ENCODE measurements around the gene USP17L20.
"Not testable (repeated sequence)": the region's sequence is repeated elsewhere in the genome, so short reads cannot be mapped to it uniquely, and the experiment has no call there.

Gene USP17L20

GRCh38 chr4:9257824-9258223 lies at the start of gene USP17L20:
Gene USP17L20, plus strand, starts transcription at chr4:9258124. Its CDS starts 0 bp downstream, at chr4:9258124.
- not testable (repeated sequence) for TF ChIP-seq CTCF (IDR thresholded peaks at IDR 0.05)

- not testable (repeated sequence) for TF ChIP-seq CTCF (IDR thresholded peaks at IDR 0.05)
Observed at GRCh38 chr4:9210357-9210756, 47.6 kb upstream of the USP17L20 start, which contains the start of gene USP17L10. Gene USP17L10, plus strand, starts transcription at chr4:9210657. Its CDS starts 0 bp downstream, at chr4:9210657.

- TF ChIP-seq CTCF (IDR thresholded peaks at IDR 0.05): not testable (repeated sequence)
Observed at GRCh38 chr4:9215105-9215504, 42.8 kb upstream of the USP17L20 start, which contains the start of gene USP17L11. Gene USP17L11, plus strand, starts transcription at chr4:9215405. Its CDS starts 0 bp downstream, at chr4:9215405.

- TF ChIP-seq CTCF (IDR thresholded peaks at IDR 0.05): not testable (repeated sequence)
Observed at GRCh38 chr4:9219852-9220251, 38.1 kb upstream of the USP17L20 start, which contains the start of gene USP17L12. Gene USP17L12, plus strand, starts transcription at chr4:9220152. Its CDS starts 0 bp downstream, at chr4:9220152.

GRCh38 chr4:9224596-9224995 lies 33.3 kb upstream of the USP17L20 start, which contains the start of gene USP17L13:
Gene USP17L13, plus strand, starts transcription at chr4:9224896. Its CDS starts 0 bp downstream, at chr4:9224896.
- TF ChIP-seq CTCF (IDR thresholded peaks at IDR 0.05): not testable (repeated sequence)

- not testable (repeated sequence) for TF ChIP-seq CTCF (IDR thresholded peaks at IDR 0.05)
Observed at GRCh38 chr4:9234085-9234484, 23.8 kb upstream of the USP17L20 start, which contains the start of gene USP17L15. Gene USP17L15, plus strand, starts transcription at chr4:9234385. Its CDS starts 0 bp downstream, at chr4:9234385.

GRCh38 chr4:9243579-9243978 lies 14.3 kb upstream of the USP17L20 start, which contains the start of gene USP17L17:
Gene USP17L17, plus strand, starts transcription at chr4:9243879. Its CDS starts 0 bp downstream, at chr4:9243879.
- not testable (repeated sequence) for TF ChIP-seq CTCF (IDR thresholded peaks at IDR 0.05)

All from LNCAP (cell line).